Middle frontal gyrus (tissue), 1 donor: Measurements from ENCODE around the gene AHCY.
"Not testable (repeated sequence)": the region's sequence is repeated elsewhere in the genome, so short reads cannot be mapped to it uniquely, and the experiment has no call there.

ENCODE experiments used
- DNase-seq: peaks from one replicate; pipeline ENCODE4 v3.0.0-alpha.2; 2015; ENCODE audit warnings: low spot score; ENCODE audit errors: extremely low spot score

Gene AHCY

DNA sequence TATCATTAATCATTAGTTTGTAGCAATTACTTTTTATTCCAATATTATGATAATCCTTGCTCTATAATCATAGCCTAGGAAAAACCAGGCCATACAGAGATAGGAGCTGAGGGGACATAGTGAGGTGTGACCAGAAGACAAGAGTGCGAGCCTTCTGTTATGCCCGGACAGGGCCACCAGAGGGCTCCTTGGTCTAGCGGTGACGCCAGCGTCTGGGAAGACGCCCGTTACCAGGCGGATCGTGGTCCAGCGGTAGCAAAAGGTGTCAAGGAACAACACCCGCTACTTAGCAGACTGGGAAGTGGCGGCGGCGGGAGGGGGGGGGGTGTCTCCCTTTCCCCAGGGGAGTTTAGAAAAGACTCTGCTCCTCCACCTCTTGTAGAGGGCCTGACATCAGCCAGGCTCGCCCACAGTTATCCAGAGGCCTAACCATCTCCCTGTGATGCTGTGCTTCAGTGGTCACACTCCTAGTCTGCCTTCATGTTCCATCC is 4.8 kb downstream of the AHCY start:
- DNase-seq, result not testable (repeated sequence)

DNA sequence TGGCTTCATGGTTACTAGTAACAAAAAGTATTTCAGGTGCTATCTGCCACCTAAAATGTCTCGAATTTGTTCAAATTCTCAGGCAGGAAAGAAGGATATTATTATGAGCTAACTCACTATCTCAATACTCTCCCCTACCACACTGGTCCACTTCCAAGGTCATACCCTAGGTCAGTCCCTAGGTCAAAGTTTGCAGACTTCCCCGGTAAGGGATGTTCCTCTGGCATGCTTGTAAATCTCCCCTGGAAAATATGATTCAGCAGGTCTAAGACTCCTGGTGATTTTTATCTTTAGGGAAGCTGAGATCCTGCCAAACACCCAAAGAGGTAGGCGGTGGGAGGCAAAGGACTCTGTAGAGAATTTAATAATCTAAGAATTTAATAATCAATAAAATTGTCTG is 6.7 kb downstream of the AHCY start:
- DNase-seq, result no peak

DNA sequence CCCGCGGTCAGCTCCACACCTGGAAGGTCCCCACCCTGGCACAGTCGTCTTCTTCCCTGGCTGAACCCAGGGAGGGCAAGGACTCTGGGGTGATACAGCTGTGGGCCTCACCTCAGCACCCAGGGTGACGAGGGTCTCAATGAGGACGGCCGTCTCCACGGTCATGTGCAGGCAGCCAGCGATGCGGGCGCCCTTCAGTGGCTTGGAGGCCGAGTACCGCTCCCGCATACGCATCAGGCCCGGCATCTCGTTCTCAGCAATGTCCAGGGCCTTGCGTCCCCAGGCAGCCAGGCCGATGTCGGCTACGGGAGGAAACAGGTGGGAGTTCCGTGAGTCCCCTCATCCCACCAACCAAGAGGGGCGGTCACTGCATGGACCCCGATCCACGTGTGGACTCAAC is 7.9 kb downstream of the AHCY start:
- no peak for DNase-seq

DNA sequence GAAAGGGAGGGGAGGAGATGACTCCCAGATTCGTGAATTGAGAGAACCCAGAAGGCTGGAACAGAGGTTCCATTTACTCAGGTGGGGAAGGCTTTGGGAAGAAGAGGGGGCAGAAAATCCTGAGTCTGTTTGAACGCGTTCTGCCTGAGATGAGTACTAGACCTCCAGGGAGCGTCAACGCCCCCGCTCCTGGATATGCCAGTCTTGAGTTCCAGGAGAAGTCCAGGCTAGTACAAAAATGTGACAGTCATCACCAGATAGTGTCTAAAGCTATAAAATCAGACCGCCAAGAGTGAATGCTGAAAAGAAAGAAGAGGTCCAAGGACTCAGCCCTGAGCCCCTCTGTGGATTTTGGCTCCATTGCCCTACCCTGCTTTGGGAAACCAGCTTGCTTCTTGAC is 8.6 kb downstream of the AHCY start:
- DNase-seq, result no peak

DNA sequence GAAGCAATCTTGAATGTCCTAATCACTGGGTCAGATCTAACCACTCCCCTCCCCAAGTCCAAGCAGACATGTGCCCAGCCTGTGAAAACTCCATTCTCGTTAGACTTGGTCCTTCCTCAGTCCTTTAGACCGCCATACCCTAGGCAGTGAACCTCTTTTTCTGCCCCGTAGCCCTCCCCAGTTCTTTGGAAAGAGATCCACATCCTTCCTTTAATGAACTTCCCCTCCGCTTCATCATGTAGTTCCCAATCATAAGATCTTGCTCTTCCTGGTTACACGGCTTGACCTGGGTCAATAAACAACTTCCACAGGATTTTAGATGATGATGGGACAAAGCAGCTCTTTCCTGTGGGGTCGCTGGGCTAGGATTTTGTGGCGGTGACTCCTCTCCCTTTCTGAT is 9.6 kb downstream of the AHCY start:
- no peak for DNase-seq

DNA sequence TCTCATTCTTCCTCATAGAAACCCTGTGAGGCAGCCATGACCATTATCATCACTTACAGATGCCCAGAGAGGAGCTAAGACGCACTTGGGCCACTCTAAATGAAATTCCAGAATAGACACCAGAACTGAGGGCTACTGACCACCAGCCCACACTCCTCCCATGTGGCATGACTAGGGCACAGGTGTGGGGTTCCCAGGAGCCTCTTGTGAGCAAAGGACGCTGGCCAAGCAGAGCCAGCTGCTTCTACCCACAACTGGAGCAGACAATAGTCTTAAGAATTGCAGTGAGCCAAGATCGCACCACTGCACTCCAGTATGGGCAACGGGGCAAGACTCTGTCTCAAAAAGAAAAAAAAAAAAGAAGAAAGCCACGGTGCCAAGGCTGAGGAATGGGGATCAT is 10.0 kb downstream of the AHCY start:
- DNase-seq, result no peak

DNA sequence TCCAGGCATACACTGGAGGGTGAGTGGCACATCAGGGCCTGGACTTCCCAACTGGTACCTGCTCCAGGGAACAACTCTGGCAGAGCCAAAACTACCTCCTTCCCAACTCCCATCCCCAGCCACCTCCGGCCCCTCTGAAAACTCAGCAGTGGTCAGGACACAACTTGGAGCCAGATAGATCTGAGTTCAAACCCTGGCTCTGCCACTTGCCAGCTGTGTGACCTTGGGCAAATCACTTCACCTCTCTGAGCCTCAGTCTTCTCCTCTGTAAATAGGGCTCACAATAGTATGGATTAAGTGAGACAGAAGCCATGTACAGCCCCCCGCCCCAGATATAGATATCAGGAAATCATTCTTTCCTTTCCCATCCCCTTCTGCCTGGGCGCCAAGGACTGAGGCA is 10.7 kb downstream of the AHCY start:
- DNase-seq, result no peak

DNA sequence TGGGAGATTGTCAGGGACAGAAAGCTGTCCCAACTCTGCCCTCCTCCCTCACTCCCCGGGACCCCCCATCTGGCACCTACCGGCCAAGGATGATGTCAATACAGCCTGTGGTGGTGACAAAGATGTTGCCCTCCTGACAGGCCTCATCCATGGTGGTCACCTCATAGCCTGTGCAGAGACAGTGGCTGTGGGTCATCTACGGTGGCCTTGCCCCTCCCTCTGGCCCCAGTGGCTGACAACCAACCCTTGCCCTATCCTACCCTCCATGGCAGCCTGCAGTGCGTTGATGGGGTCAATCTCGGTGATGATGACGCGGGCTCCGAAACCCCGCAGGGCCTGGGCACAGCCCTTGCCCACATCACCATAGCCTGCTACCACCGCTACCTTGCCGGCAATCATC is 12.7 kb downstream of the AHCY start:
- DNase-seq, result no peak

DNA sequence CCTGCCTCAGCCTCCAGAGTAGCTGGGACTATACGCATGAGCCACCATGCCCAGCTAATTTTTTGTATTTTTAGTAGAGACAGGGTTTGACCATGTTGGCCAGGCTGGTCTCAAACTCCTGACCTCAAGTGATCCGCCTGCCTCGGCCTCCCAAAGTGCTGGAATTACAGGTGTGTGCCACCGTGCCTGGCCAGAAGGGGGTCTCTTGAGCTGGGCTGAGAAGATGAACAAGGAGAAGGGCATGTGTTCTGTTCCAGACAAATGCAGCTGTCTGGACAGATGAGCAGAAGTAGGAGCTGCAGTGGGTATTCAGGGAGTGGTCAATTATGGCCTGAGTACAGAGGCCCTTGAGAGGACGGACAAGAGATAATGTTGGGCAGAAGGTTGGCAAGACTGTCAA is 15.7 kb downstream of the AHCY start:
- DNase-seq, result not testable (repeated sequence)

DNA sequence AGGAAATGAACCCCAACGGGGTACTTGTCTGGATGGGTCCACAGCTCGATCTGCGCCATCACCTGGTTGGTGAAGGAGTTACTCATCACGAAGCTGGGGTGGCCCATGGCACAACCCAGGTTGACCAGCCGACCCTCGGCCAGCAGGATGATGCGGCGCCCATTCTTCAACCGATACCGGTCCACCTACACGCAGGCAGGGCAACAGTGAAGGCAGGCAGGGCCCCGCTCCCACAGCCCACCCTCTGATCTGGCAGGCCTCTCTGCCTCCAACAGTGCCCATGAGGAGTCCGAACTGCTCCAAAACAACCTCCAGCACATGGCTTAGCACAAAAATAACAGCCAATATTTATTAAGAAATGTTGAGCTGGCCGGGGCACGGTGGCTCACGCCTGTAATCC is 17.7 kb downstream of the AHCY start:
- no peak for DNase-seq

DNA sequence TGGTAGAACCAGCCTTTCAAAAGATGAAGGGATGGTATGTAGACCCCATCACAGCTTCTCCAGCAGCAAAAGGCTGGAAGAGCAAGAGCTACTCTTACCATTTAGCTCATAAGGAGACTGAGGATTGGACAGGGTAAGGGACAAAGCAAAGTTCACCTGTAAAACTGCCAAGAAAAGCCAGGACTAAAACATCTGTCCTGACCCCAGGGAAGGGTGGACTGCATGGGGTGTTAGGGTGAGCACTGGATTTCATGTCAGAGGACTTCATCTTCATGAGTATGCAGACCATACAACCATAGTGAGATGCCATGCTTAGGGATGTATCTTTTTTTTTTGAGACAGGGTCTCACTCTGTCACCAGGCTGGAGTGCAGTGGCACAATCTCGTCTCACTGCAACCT is 19.3 kb downstream of the AHCY start:
- DNase-seq, result no peak

DNA sequence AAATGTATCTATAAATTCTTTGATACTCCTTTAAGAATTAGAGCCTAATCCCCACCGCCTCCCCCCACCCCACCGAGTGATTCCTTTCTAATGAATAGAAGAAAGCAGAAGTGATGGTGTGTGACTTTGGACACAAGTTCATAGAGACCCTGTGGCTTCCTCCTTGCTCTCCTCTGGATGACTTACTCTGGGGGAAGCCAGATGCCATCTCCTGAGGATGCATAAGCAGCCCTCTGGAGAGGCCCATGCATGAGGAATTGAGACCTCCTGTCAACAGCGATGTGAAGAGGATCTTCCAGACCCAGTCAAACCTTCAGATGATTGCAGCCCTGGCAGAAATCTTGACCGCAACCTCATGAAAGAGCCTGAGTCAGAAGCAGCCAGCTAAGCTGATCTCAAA is 21.1 kb downstream of the AHCY start:
- DNase-seq, result no peak

DNA sequence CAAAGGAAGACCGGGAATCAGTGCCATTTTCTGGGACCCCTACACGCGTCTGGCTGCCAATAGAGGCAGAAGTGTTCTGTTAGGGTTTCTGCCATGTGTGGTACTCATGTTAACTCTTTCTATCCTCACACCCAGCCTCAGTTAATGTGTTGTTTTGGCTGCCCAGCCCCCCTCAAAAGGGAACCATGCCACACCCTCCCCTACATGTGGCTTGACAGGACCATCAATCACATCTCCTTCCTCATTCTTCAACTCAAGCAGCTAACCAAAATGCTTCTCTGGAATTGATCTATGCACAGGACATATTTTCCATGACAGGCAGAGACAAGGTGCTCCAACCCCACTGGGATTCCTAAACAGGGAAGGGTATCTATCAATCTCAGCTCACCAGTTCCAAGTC is 22.0 kb downstream of the AHCY start:
- no peak for DNase-seq

DNA sequence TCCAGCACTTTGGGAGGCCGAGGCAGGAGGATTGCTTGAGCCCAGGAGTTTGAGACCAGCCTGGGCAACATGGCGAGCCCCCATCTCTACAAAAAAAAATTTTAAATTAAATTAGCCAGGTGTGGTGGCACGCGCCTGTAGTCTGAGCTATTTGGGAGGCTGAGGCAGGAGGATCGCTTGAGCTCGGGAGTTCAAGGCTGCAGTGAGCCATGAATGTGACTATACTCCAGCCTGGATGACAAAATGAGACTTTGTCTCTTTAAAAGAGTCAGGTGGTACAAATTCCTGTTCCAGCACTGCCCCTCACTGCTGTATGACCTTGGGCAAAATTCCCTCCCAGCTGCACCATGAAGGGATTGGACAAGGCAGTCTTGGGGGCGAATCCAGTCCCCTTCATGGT is 28.5 kb downstream of the AHCY start:
- DNase-seq, result no peak

DNA sequence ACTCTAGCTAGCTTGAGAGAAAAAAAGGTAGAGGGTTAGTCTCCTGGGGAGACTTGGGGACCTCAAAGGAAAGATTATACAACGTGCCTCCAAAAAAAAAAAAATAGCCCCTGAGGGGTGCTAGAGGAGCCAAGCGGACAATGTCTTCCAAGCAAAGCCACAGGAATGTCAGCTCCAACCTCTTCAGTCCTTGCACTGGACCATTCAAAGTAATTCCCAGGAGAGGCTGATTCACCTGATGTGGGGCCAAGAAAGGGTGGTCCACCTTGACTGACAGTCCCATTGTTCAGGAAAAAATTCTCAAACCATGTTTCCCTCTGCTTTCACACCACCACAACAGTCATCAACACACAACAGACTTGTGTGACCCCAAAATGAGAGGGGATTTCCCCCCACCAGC is 31.2 kb downstream of the AHCY start:
- DNase-seq, result no peak

DNA sequence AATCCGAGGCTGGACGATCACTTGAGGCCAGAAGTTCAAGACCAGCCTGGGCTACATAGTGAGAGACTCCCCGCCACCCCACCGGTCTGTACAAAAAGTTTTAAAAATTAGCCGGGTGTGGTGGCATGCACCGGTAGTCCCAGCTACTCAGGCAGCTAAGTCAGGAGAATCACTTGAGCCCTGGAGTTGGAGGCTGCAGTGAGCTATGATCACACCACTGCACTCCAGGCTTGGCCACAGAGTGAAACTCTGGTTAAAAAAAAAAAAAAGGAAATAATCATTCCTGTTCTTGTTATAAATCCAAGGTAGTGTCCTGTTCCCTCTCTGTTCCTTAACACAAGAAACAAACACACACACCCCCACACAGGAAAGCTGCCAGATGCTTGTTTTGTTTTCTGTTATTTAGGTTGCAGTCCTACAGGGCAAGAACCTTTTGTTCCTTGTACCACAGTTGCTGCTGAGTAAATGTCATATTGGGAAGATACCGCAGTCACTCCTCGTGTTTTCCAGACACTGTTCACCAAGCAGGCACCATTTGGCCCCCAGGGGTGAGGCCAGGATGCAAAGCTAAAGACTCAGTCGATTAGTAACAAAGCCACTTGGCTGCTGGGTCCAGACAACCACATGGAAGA is 33.0 kb downstream of the AHCY start:
- DNase-seq, result no peak

DNA sequence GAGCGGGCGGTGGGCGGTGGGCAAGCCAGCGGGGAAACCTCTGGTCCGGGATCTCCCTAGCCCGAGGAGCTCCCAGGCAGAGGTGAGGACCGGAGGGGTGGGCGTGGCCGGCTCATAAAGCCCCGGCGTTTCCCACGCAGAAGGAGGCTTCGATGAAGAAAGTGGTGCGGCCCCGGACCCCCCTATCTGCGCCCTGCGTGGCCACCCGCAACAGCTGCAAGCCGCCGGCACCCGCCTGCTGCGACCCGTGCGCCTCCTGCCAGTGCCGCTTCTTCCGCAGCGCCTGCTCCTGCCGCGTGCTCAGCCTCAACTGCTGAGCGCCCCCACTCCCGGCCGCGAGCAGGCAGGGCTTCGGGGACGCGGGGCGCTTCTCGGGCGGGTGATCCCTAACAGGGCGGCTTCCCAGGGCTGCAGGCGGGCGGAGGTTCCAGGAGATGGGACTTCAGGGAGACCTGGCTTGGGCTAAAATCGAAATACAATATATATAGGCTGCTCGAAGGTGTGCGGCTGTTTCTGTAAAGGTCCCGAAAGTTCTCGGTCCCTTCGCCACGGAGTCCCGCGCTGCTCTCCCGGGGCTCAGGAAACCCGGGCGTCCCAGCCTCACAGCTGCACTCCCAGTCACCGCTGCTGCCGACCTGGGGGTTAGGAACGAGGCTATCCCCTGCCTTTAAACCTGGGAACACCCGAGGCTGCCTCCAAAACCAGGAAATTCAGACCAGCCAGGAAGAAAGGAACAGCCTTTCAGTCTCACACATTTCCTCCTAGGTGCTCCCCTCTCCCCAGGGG is 34.1 kb downstream of the AHCY start:
- DNase-seq, result no peak

DNA sequence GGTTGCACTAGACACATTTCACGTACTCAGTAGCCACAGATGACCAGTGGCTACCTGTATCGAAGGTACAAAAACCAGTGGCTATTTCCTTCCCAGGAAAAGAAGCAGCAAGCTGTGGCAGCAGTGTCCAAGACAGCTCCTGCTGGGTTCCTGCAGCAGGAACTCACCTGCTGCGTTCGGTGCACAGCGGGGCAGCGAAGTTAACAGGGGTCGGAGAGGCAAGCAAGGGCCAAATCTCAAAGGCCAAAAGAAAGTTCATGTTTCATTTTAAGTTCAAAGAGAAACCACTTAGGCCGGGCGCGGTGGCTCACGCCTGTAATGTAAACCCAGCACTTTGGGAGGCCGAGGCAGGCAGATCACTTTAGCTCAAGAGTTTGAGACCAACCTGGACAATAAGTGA is 35.0 kb downstream of the AHCY start:
- no peak for DNase-seq

DNA sequence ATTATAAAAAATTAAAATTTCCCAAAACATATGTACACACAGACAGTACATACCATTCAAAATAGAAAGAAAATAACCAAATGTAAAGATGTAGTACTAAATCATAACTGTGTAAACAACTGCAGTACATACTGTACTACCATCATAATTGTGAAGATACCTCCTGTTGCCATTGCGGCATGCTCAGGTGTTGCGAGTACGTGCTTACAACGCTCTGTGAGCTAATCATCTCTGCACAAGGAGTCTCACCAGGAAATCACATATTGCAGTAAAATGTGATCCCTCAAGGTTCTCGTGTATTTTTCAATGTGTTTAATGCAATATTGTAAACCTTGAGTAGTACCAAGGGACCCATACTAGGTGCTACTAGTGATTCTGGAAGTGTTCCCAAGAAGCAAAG is 39.0 kb downstream of the AHCY start:
- DNase-seq, result no peak

DNA sequence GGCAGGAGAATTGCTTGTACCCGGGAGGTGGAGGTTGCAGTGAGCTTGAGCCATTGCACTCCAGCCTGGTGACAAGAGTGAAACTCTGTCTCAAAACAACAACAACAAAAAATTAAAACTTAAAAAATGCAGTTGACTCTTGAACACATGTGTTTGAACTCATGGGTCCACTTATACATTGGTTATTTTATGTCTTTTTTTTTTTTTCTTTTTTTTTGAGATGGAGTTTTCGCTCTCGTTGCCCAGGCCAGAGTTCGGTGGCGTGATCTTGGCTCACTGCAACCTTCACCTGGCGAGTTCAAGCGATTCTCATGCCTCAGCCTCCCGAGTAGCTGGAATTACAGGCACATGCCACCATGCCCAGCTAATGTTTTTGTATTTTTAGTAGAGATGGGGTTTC is 39.7 kb downstream of the AHCY start:
- DNase-seq, result not testable (repeated sequence)

DNA sequence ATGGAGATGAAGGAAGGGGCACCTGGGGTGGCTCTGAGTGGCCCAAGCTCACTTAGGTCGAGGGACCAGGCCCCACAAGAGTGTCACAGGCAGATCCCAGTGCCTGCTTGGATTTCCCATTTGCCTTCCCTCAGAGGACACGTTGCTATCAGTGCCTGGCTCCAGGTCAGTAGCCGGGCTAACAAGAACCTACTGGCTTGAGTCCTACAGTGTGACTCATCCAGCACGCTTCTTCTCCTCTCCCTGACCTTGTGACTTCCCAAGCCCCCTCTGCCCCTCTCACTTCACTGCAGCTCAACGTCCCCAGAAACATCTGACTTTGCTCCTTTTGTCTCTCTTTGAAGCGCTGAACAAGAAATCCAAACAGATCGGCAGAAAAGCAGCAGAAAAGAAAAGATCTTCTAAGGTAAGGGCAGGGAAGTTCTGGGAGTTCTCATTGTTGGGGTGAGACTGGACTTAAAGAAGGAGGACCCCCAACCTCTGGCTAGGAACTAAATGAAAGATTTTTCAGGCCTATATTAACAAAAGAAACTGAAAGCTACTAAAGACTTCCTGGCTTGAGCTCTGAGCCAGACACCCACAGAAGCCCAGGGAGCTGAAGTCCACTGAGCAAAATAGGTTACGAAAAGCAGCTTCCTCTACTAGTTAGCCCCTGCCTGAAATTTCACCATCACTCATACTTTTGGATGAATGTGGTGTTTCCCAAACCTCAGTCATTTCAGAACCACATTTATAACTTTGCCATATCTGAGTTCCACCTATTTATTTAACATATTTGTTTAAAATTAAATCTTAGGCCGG is 40.5 kb downstream of the AHCY start:
- no peak for DNase-seq

DNA sequence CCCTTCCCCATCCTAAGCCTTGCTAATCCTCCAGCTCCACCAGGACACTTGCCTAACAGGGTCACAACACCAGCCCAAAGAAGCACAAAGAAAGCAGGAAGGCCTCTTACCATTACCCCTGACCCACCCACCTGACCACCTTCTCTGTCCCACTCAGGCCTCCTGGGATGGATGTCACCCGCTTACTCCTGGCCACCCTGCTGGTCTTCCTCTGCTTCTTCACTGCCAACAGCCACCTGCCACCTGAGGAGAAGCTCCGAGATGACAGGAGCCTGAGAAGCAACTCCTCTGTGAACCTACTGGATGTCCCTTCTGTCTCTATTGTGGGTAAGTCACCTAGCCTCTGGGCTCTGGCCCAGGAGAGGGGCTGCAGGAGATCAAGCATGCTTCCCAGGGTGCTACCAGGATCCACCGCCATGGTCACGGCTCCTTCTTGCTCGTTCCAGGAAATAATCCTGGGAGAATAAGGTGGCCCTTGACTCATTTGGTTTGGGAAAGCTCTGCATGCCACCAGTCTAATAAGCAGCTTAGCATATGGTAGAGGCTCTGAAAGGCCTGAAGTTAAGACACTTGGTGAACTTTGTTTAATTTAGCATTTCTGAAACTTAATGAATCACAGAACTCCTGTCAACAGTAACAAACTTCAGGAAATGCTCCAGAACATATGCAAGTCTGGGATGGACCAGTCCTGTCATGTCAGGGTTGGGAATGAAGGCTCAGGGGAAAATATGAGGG is 42.8 kb downstream of the AHCY start:
- no peak for DNase-seq
